Myometrial cell (primary cell): ENCODE data around the gene UBIAD1. TPM values are rescaled to one million over a fixed set of nuclear protein-coding genes. Genes with fewer than 3 reads are reported as not detected.

Source experiments
- total RNA-seq: library from RNA; depleted of rRNA; stranded (reverse); fragments of >200 nt; gene quantifications from 2 replicates; pipeline ENCODE4 v1.2.3, GENCODE V29; 2015

Gene UBIAD1
- total RNA-seq, result 6.3 and 10.6 TPM in 2 replicates

GRCh38 chr1:11272832-11273594 lies at the start of gene UBIAD1:
TSS of gene UBIAD1 (plus strand) at chr1:11273198. CDS start at chr1:11273532, 334 bp downstream.

GRCh38 chr1:11262171-11263049 lies 10.6 kb upstream of the UBIAD1 start, which contains the start of gene MTOR:
TSS of gene MTOR (minus strand) at chr1:11262551. CDS start at chr1:11259409, 3,142 bp downstream.

Other genes with a start within 250 kb of the UBIAD1 start
- gene MASP2, start 226.0 kb upstream of the UBIAD1 start, total RNA-seq, result not detected in 2 replicates
- gene SRM, start 213.2 kb upstream of the UBIAD1 start, total RNA-seq, result 75.0 and 86.5 TPM in 2 replicates
- 34.9 and 54.8 TPM in 2 replicates for gene EXOSC10, start 173.3 kb upstream of the UBIAD1 start, total RNA-seq
- gene ANGPTL7, start 83.8 kb upstream of the UBIAD1 start, total RNA-seq, result not detected in 2 replicates
- gene MTOR, start 10.6 kb upstream of the UBIAD1 start, total RNA-seq, result 30.3 and 33.7 TPM in 2 replicates
- gene DISP3, start 206.0 kb downstream of the UBIAD1 start, total RNA-seq, result under 0.01 TPM in 1 of 2 replicates, not detected in the other